Measurements from ENCODE around the gene CACNA2D3. TPM values are rescaled to one million over a fixed set of nuclear protein-coding genes. Genes with fewer than 3 reads are reported as not detected.

Gene CACNA2D3
- total RNA-seq, 1 donor from 2014 or later: 0.70 TPM

DNA sequence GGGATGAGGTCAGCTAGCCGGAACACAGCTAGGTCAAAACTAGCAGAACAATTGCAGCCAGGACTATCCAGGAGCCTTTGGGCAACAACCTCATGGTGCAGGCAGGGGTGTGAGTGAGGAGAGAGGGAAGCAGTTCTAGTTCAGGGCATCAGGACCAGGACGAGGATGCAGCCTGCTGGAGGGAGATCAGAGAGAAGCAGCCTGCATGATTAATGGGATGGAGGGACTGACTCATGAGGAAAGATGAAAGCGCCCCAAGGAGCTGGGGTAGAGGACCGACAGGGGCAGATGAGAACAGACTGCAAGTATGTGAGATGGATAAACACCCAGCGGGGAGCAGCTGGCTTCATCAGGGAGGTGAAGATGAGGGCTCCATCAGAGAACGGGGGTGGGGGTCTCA lies 843.4 kb downstream of the CACNA2D3 start:
- H3K27me3 Mint-ChIP-seq (ENCODE audit: low read depth, unreplicated experiment): no peaks in the 10 kb centered on the region
- no peaks in the 10 kb centered on the region for H3K36me3 Mint-ChIP-seq (ENCODE audit: low read depth, unreplicated experiment)
- peak overlapping the region; percentile 8 for H3K27ac Mint-ChIP-seq (ENCODE audit: unreplicated experiment)
- H3K9ac ChIP-seq (ENCODE audit: low read length): peak overlapping the region; percentile 45
- H3K27ac ChIP-seq (ENCODE audit: low read depth, low read length): peak overlapping the region; percentile 84
- peaks cover 2% of the 10 kb centered on the region for H3K9me3 Mint-ChIP-seq (ENCODE audit: unreplicated experiment)
- peaks cover 37% of the 10 kb centered on the region for H3K4me1 Mint-ChIP-seq (ENCODE audit: low read depth, unreplicated experiment)
- H3K27me3 ChIP-seq (ENCODE audit: insufficient read depth, low read length): no peaks in the 10 kb centered on the region
- H3K79me2 ChIP-seq (ENCODE audit: insufficient read depth, low read length): no peaks in the 10 kb centered on the region
- DNase-seq (ENCODE audit: low read depth) (peak; percentile 96), FAIRE-seq (peak; percentile 86)
- no peak overlapping the region for H3K4me3 Mint-ChIP-seq (ENCODE audit: unreplicated experiment)
- H3K4me2 ChIP-seq (ENCODE audit: low read length): peak overlapping the region; percentile 33
- H2AFZ ChIP-seq (ENCODE audit: low read depth, low read length): no peak overlapping the region
- H3K9me3 ChIP-seq (ENCODE audit: insufficient read depth, low read depth, low read length): no peaks in the 10 kb centered on the region
- no peak overlapping the region for H3K4me3 ChIP-seq (ENCODE audit: insufficient read depth, low read depth, low read length)
- no peak for TF ChIP-seq CTCF (IDR thresholded peaks at IDR 0.05; ENCODE audit: insufficient read depth, low read depth, low read length)
- no peak for TF ChIP-seq EZH2 (IDR thresholded peaks at IDR 0.05; ENCODE audit: insufficient read depth, low read length)
- peaks cover 51% of the 10 kb centered on the region for H3K4me1 ChIP-seq (ENCODE audit: insufficient read depth, low read length)
- no peaks in the 10 kb centered on the region for H3K36me3 ChIP-seq (ENCODE audit: insufficient read depth, low read length)
- H4K20me1 ChIP-seq (ENCODE audit: insufficient read depth, low read length): no peaks in the 10 kb centered on the region

DNA sequence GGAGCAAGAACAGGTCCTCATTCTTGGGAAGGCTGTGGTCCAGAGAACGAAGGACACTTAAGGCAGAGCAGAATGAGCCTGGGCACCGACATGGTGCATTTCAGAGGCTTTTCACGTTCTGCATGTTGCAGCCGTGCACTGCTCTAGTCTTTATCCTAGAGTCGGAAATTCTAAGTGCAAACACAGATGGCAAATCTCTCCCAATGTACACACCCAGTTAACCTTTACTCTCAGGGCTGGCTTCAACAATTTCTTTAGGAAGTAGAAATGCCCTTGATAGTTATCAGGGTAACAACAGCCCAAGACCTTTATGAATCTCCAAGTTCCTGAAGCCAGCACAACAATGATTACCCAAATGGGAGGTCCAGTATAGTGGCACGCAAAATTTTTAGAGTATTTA lies 844.6 kb downstream of the CACNA2D3 start:
- TF ChIP-seq EZH2 (IDR thresholded peaks at IDR 0.05; ENCODE audit: insufficient read depth, low read length) (no peak), CTCF (IDR thresholded peaks at IDR 0.05; ENCODE audit: insufficient read depth, low read depth, low read length) (no peak)
- Mint-ChIP-seq H3K9me3 (ENCODE audit: unreplicated experiment) (peaks cover 3% of the 10 kb centered on the region), H3K4me1 (ENCODE audit: low read depth, unreplicated experiment) (peaks cover 41% of the 10 kb centered on the region), H3K4me3 (ENCODE audit: unreplicated experiment) (no peak overlapping the region), H3K27ac (ENCODE audit: unreplicated experiment) (peak overlapping the region; percentile 56), H3K36me3 (ENCODE audit: low read depth, unreplicated experiment) (no peaks in the 10 kb centered on the region), H3K27me3 (ENCODE audit: low read depth, unreplicated experiment) (no peaks in the 10 kb centered on the region)
- Histone ChIP-seq H3K36me3 (ENCODE audit: insufficient read depth, low read length) (no peaks in the 10 kb centered on the region), H2AFZ (ENCODE audit: low read depth, low read length) (no peak overlapping the region), H3K4me3 (ENCODE audit: insufficient read depth, low read depth, low read length) (no peak overlapping the region), H3K27ac (ENCODE audit: low read depth, low read length) (peak overlapping the region; percentile 97), H3K9me3 (ENCODE audit: insufficient read depth, low read depth, low read length) (no peaks in the 10 kb centered on the region), H4K20me1 (ENCODE audit: insufficient read depth, low read length) (no peaks in the 10 kb centered on the region), H3K27me3 (ENCODE audit: insufficient read depth, low read length) (no peaks in the 10 kb centered on the region), H3K9ac (ENCODE audit: low read length) (no peak overlapping the region), H3K4me2 (ENCODE audit: low read length) (no peak overlapping the region), H3K79me2 (ENCODE audit: insufficient read depth, low read length) (no peaks in the 10 kb centered on the region), H3K4me1 (ENCODE audit: insufficient read depth, low read length) (peaks cover 54% of the 10 kb centered on the region)
- FAIRE-seq: no peak
- no peak for DNase-seq (ENCODE audit: low read depth)

DNA sequence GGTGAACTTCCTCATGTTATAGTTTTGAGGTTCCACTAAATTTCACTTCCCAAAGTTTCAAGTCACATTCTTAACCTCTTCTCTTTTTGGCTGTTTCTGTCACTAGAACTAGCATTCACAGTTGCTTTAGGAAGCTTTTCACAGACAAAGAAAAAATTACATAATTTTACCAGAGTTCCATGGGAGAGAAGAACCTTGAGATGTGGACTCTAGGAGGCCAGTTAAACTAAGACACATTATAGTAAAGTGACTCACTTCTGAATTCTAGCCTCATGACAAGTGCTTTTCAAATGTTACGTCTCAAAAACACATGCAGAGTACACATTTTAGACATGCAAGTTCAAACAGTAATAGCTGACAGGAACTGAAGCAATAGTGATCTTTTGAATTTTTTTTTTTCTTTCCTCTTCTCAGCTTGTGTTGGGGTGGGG lies 845.4 kb downstream of the CACNA2D3 start:
- H2AFZ ChIP-seq (ENCODE audit: low read depth, low read length): no peak overlapping the region
- H4K20me1 ChIP-seq (ENCODE audit: insufficient read depth, low read length): no peaks in the 10 kb centered on the region
- H3K36me3 ChIP-seq (ENCODE audit: insufficient read depth, low read length): no peaks in the 10 kb centered on the region
- H3K4me1 Mint-ChIP-seq (ENCODE audit: low read depth, unreplicated experiment): peaks cover 41% of the 10 kb centered on the region
- H3K4me3 ChIP-seq (ENCODE audit: insufficient read depth, low read depth, low read length): no peak overlapping the region
- H3K4me3 Mint-ChIP-seq (ENCODE audit: unreplicated experiment): no peak overlapping the region
- peaks cover 3% of the 10 kb centered on the region for H3K9me3 Mint-ChIP-seq (ENCODE audit: unreplicated experiment)
- TF ChIP-seq EZH2 (IDR thresholded peaks at IDR 0.05; ENCODE audit: insufficient read depth, low read length) (no peak), CTCF (IDR thresholded peaks at IDR 0.05; ENCODE audit: insufficient read depth, low read depth, low read length) (no peak)
- H3K4me2 ChIP-seq (ENCODE audit: low read length): peak overlapping the region; percentile 76
- peaks cover 54% of the 10 kb centered on the region for H3K4me1 ChIP-seq (ENCODE audit: insufficient read depth, low read length)
- no peaks in the 10 kb centered on the region for H3K27me3 Mint-ChIP-seq (ENCODE audit: low read depth, unreplicated experiment)
- no peaks in the 10 kb centered on the region for H3K27me3 ChIP-seq (ENCODE audit: insufficient read depth, low read length)
- peak overlapping the region; percentile 67 for H3K27ac Mint-ChIP-seq (ENCODE audit: unreplicated experiment)
- FAIRE-seq (peak; percentile 72), DNase-seq (ENCODE audit: low read depth) (peak; percentile 83)
- no peaks in the 10 kb centered on the region for H3K9me3 ChIP-seq (ENCODE audit: insufficient read depth, low read depth, low read length)
- peak overlapping the region; percentile 86 for H3K9ac ChIP-seq (ENCODE audit: low read length)
- no peaks in the 10 kb centered on the region for H3K36me3 Mint-ChIP-seq (ENCODE audit: low read depth, unreplicated experiment)
- no peaks in the 10 kb centered on the region for H3K79me2 ChIP-seq (ENCODE audit: insufficient read depth, low read length)
- H3K27ac ChIP-seq (ENCODE audit: low read depth, low read length): peak overlapping the region; percentile 97
